Umbilical cord (tissue), 2 donors: Measurements from ENCODE around the gene DCDC1. TPM values are rescaled to one million over a fixed set of nuclear protein-coding genes. Genes with fewer than 3 reads are reported as not detected.
"Not testable (repeated sequence)": the region's sequence is repeated elsewhere in the genome, so short reads cannot be mapped to it uniquely, and the experiment has no call there.

Source experiments
- DNase-seq: peaks from one replicate; pipeline ENCODE4 v3.0.0-alpha.2; 2015; ENCODE audit warnings: low spot score
- total RNA-seq: library from RNA; depleted of rRNA; stranded (reverse); fragments of >200 nt; gene quantifications from one replicate; pipeline ENCODE4 v1.2.3, GENCODE V29; 2014; ENCODE audit warnings: low replicate concordance; ENCODE audit not compliant: insufficient read depth

DCDC1 gene
- total RNA-seq, 1 donor from 2014 or later: 15.4 TPM

GRCh38 chr11:31326470-31327148, 42.9 kb downstream of the DCDC1 start:
- no peak for DNase-seq

- no peak for DNase-seq
These were observed 44.4 kb downstream of the DCDC1 start for GRCh38 chr11:31325160-31325559.

- no peak for DNase-seq
These were observed 46.4 kb downstream of the DCDC1 start for GRCh38 chr11:31323145-31323544.

GRCh38 chr11:31321494-31321893, 48.0 kb downstream of the DCDC1 start:
- DNase-seq: not testable (repeated sequence)

GRCh38 chr11:31303644-31304180, 65.8 kb downstream of the DCDC1 start:
- no peak for DNase-seq

- no peak for DNase-seq
These were observed 67.7 kb downstream of the DCDC1 start for GRCh38 chr11:31301549-31302510.

- no peak for DNase-seq
These were observed 74.2 kb downstream of the DCDC1 start for GRCh38 chr11:31295308-31295707.

- not testable (repeated sequence) for DNase-seq
These were observed 96.0 kb downstream of the DCDC1 start for GRCh38 chr11:31273527-31273926.

GRCh38 chr11:31267720-31268119, 101.8 kb downstream of the DCDC1 start:
- DNase-seq: no peak

GRCh38 chr11:31264834-31265233, 104.7 kb downstream of the DCDC1 start:
- DNase-seq: no peak

GRCh38 chr11:31262761-31263160, 106.8 kb downstream of the DCDC1 start:
- no peak for DNase-seq

GRCh38 chr11:31259797-31260196, 109.7 kb downstream of the DCDC1 start:
- DNase-seq: no peak

GRCh38 chr11:31254415-31254814, 115.1 kb downstream of the DCDC1 start:
- peak; percentile 12 for DNase-seq

- no peak for DNase-seq
These were observed 120.8 kb downstream of the DCDC1 start for GRCh38 chr11:31248768-31249167.

GRCh38 chr11:31247321-31247720, 122.2 kb downstream of the DCDC1 start:
- DNase-seq: no peak

- DNase-seq: peak; percentile 44
These were observed 122.9 kb downstream of the DCDC1 start for GRCh38 chr11:31246451-31247165.

- DNase-seq: no peak
These were observed 125.8 kb downstream of the DCDC1 start for GRCh38 chr11:31243706-31244105.

- peak; percentile 42 for DNase-seq
These were observed 129.1 kb downstream of the DCDC1 start for GRCh38 chr11:31240340-31240904.

- no peak for DNase-seq
These were observed 131.4 kb downstream of the DCDC1 start for GRCh38 chr11:31237819-31238760.

GRCh38 chr11:31236143-31236542, 133.4 kb downstream of the DCDC1 start:
- DNase-seq: peak; percentile 9
